Stimulated activated CD8-positive, alpha-beta memory T cell treated with anti-CD3 and anti-CD28 coated beads, Interleukin-4, amount 100 ng/mL, for 48 hours (primary cell): ENCODE data around the gene LRRC46.

Source experiments
- DNase-seq: peaks from one replicate; pipeline ENCODE4 v3.0.0-alpha.2; 2020

LRRC46 gene, protein sequence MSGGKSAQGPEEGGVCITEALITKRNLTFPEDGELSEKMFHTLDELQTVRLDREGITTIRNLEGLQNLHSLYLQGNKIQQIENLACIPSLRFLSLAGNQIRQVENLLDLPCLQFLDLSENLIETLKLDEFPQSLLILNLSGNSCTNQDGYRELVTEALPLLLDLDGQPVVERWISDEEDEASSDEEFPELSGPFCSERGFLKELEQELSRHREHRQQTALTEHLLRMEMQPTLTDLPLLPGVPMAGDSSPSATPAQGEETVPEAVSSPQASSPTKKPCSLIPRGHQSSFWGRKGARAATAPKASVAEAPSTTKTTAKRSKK

DNA sequence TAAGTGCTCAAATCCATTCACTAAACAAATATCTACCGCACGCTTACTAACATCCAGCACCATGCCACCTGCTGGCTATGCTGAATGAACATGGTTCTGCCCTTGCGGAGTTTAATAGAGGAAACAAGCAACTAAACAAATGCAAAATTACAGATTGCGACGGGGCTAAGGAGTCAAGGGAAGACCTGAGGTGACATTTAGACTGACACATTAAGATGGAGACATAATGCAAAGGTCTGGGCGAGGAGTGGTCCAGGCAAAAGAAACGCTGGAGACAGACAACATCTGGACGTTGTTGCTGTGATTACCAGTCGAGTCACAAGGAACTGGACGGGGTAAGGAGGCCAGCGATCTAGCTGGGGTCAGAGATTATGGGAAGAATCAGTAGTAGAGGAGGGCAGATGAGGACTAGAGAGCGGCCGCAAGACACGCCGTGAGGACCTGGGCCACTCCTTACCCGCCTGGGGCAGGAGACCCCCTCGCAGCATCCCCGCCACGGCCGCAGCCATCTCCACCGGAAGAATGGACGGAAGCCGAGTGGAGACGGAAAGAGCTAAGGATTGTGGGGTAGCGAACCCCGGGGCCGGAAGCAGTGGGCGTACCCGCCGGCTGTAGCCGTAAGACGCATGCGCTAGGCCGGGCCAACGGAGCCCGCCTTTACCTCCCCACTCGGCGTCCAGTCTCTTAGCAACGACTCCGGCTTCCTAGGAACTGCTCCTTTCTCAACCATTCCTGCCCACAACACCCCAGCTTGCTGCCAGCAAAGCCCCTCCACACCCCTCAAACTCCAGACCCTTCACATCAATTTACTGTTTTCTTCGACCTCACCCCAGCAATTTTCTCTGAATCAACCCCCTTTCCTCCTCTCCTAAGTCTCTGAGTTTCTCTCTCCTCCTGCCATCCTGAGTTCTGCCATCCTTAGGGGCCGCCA lies at the start of gene LRRC46, which contains the start of gene MRPL10:
Gene LRRC46 (plus strand): TSS at position 668 of the 931 bp plus-strand sequence. CDS start 320 bp downstream, outside the sequence.
Gene MRPL10 (minus strand): TSS at position 539 of the 931 bp plus-strand sequence. CDS start 30 bp downstream, at position 509.
- peak; percentile 95 for DNase-seq

DNA sequence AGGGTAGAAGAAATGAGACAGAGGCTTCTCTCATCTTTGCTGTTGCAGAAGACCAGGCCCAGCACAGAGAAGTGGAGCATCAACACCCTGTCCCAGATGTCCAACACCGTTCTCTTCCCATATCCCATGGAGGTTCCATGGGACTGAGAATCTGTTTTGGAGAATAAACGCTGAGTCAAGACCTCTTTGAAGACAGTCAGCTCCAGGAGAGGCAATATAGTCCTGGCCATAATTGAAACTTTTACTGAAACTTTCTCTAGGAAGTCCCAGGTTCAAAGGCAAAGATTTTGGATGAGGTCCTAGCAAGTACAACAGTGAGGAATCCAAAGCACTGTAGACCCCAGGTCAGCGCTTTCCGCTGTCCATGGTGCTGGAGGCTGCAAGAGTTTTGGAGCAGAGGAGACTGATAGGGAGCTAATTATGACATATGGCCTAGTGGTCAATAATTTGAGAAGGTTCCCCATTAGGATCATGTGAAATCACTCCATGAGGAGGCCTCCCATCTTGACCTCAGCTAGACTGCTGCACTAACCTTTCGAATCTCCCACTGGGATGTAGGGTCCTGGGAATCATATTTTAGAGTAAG lies 45.8 kb upstream of the LRRC46 start:
- peak; percentile 64 for DNase-seq

DNA sequence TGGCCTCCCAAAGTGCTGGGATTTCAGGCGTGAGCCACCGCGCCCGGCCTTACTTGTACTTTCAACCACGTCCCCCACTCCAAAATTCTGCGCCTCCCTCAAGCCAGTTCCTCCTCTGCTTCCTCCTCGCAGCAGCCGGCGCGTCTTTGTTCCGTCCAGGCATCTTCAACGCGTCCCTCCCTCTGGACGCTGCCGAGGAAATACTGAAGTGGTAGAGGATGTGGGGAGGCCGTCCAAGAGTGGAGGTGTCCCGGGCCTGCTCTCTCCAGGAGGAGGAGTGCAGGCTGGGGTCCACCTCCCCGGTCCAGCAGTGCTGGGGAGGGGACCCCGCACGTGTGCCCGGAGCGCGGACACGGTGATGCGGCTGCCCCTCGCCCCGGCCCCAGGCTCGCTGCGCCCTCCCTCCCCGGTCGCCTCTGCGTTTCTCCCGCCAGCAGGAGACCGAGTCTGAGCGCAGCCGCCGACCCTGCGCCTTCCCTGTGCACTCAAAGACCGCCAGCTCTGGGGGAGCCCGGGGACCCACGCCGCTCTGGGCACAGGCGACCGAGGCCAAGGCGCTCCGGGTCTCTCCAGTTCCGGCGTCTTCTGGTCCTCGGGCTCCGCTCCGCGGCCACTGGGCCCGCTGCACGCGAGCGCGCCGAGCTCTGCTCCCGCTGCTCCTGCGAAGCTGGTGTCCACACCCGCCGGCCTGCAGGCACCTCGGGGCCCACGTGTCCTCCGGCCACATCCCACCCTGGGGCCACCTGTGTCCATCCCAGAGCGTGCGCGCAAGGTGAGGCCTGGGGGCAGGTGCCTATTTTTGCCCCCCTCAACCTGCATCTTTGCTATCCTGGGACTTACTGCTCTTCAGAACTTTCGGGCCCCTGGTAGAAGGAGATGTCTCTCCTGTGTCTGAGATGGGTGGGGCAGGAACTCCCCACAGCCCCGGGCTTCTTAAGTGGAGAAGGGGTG lies 41.6 kb upstream of the LRRC46 start:
- DNase-seq = peak; percentile 77

DNA sequence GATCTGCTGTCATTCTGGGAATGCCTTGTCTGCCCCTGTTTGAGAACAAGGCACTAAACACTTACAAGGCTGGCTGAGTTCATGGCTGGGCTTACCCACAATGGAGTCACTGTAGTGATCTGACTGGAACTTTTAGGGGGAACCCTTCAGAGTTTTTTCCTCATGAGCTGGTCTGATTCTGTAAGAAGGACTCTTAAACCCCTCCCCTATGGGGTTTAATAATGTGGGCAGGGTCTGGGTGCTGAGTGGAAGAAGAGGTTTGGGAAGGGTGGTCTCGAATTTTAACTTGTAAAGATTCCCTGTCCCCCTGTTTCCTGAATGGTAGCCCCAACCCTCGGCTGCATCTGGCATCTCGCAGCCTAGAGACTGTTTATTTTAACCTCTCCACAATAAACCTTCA lies 40.4 kb upstream of the LRRC46 start:
- DNase-seq = peak; percentile 22

DNA sequence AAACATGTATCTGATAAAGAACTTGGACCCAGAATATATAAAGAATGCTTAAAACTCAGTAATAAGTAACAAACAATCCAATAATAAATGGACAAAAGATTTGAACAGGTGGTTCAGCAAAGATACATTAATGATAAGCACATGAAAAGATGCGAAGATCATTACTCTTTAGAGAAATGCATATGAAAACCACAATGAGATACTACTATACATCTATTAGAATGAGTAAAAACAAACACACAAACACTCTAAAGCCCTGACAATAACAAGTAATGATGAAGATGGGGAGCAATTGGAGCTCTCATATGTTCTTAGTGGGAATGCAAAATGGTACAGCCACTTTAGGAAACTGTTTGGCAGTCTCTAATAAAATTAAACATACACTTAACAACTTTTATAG lies 39.0 kb upstream of the LRRC46 start:
- DNase-seq = no peak

DNA sequence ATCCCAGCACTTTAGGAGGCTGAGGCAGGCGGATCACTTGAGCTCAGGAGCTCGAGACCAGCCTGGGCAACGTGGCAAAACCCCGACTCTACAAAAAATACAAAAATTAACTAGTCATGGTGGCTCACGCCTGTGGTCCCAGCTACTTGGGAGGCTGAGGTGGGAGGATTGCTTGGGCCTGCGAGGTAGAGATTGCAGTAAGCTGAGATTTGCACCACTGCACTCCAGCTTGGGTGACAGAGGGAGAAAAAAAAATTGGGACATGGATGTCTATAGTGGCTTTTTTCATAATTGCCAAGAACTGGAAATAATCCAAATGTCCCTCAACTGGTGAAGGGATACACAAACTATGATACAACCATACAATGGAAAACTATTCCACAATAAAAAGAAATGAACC lies 38.5 kb upstream of the LRRC46 start:
- DNase-seq = peak; percentile 16

DNA sequence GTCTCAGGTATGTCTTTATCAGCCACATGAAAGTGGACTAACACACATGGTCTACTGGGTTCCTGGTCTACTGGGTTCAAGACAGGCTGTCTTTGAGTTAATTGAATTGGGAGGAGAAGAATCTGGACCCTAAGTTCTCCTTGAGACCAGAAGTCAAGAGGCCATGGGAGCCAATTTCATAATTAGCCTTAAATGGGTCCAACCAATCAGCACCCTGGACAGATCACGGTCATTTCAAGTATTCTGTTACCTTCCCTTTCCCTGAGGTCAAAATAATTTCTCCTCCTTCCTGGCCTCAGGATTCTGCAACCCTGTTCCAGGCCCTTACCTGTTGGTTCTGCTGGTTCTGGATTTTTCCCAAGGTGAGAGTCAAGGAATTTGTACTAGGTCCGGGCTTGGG lies 33.7 kb upstream of the LRRC46 start:
- DNase-seq = no peak

DNA sequence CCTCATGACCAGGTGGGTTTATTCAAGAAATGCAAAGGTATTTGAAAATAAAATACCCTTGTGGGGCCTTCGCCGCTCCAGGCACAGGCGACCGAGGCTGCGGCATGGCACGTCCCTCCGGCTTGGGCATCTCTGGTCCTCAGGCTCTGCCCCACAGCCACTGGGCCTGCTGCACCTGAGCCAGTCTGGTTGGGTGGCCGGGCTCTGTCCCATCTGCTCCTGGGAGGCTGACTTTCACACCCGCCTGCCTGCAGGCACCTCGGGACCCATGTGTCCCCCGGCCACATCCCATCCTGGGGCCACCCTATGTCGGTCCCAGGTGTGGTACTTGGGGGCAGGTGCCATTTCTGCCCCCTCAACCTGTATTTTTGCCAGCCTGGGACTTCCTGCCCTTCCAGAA lies 30.8 kb upstream of the LRRC46 start:
- no peak for DNase-seq

DNA sequence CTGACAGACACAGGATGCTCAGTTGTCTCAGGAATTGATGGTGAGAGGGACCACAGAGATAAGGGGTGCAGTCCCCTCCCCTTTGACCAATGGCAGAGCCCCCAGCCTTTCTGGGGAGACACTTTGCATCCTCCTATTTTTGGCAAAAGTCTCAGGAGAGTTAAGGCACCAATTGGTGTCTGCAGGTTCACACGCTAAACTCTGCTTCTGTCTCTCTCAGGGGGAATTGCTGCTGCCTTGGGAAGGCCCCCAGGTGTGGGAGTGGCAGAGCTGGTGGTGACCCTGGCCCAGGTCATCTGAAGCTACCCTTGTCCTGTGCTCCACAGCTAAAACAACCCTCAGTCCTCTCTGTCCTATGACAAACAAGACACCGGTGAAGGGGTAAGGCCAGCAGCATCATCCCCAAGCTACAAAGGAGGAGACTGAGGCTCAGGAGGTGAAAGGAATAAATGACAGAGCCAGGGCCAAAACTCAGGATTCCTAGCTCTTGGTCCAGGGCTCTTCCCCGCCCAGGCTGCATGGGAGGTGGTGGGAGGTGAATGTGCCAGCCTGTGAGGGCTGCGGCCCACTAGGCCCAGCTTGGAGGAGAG lies 30.2 kb upstream of the LRRC46 start:
- DNase-seq = no peak

DNA sequence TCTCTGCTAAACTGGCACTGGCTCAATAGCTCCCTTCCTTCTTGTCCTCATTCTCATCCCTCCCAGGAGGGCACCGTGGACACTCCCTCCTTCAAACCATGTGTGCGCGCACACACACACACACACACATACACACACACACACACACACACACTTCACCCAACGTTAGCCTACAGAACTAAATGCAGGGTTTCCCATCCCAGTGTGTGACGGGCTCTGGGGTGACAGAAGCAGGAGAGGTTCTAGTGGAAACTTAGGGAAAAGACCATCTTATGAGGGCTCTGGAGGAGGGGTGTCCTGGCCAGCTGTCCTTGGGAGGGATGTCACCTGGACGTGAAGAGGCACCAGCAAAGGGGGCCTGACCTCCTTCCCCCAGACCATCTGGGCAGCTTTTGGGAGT lies 29.6 kb upstream of the LRRC46 start:
- no peak for DNase-seq

DNA sequence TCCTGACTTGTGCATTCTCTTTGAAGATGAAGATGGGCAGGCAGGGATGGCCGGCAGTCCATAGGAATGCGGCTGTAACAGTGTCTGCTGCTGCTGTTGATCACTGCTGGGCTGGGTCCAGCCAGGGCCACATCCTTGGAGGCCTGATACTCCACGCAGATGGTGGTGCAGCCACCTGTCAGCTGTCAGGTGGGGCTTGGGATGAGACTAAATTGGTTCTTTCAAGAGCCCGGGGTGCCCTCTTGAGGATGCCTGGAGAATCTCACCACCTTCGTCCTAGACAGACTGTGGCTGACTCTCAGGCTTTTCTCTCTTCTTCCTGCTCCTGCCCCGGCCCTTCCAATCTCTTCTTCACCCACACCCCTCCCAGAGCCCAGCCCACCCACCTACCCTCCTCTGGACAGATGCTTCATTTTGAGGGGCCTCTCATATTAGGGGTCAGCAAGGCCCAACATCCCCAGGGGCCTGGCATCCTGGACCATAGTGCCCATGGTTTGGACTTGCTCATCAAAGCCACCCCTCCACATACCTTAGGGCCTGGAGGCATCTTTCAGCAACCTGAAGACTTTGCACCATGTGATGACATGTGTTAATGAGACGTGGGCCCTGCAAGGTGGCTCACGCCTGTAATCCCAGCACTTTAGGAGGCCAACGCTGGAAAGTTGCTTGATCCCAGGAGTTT lies 29.0 kb upstream of the LRRC46 start:
- peak; percentile 73 for DNase-seq

DNA sequence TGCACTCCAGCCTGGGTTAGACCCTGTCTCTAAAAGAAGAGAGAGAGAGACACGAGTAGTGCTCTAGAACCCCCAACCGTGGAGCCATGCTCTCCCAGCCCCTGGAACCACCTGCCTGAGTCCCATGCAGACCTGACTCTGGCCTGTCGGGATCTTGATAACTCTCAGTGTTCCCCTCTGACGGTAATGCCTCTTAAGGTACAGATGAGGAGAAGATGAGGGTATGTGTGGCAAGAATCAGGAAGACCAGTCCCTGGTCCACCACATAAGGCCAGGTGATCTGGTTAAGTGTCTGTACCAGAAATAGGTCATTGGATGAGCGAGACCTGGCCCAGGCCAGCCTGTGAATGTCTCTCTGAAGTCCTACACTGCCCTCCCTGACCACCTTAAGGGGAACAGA lies 28.3 kb upstream of the LRRC46 start:
- DNase-seq = no peak

DNA sequence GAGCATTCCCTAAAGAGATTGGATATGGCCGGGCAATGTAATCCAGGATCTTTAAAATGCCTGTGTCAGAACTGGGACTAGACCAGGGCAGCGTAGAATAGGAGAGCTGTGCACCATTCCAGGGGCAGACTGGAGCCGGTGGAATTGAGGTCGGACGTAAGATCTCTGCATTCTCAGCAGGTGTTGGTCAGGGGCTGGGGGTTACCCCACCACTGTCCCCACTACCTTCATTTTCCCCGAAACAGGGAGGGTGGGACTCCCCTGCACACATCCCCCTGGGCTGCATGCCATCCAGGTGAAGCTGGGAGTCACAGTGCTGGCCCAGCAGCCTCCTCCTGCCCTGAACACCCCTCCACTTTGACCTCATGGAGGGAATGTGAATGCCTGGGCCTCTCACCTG lies 27.7 kb upstream of the LRRC46 start:
- no peak for DNase-seq

DNA sequence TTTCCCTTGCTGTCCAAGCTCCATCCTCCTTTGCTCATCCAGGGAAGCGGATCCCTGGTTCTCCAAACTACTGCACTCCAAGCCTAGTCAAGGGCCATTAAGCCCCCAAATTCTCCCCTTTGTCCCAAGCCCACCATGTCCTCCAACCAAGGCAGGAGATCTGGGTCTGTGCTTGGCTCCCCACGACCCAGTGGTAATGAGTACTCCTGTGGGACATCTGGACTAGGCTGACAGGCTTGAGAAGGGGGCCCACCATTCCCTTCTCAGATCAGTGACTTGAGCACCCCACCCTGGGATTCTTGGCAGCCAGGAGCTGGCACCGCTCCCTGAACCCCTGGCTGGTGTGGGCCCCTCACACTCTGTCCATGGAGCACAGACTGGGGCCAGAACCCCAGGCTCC lies 27.0 kb upstream of the LRRC46 start:
- DNase-seq = no peak

DNA sequence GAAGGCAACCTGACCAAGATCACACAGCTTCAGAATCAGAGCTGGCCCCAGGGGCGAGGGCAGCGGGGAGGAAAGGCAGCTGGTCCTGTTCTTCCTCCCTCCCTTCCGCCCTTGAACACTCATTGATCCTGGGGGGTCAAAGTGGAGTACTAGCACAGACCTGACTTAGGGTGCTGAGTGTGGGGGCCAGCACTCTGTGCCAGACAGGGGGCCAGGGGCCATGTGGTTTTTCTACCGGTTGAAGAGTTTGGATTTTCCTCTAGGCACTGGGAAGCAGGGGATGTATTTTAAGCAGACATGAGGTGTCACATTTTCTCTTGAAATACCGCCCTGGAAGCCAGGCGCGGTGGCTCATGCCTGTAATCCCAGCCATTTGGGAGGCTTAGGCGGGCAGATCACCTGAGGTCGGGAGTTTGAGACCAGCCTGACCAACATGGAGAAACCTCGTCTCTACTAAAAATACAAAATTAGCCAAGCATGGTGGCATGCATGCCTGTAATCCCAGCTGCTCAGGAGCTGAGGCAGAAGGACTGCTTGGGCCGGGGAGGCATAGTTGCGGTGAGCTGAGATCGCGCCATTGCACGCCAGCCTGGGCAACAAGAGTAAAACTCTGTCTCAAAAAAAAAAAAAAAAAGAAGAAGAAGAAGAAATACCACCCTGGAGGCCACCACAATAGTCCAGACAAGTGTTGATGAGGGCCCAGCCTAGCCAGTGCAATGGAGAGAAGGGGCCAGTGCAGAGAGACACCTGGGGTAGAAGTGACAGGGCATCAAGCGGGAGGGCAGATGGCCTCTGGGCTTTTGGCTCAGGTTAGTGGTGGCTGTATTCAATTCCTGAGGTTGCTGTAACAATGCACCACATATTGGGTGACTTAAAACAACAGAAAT lies 25.2 kb upstream of the LRRC46 start:
- DNase-seq = no peak

DNA sequence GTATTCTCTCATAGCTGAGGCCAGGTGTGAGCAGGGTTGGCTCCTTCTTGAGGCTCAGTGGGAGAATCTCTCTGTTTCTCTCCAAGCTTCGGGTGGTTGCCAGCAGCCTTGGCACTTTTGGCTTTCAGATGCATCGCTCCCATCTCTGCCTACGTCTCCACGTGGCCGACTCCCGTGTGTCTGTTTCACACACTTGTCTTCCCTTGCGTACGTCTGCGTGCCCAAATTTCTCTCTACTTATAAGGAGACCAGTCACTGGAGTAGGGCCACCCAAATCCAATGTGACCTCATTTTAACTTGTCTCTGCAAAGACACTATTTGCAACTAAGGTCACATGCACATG lies 24.6 kb upstream of the LRRC46 start:
- no peak for DNase-seq

DNA sequence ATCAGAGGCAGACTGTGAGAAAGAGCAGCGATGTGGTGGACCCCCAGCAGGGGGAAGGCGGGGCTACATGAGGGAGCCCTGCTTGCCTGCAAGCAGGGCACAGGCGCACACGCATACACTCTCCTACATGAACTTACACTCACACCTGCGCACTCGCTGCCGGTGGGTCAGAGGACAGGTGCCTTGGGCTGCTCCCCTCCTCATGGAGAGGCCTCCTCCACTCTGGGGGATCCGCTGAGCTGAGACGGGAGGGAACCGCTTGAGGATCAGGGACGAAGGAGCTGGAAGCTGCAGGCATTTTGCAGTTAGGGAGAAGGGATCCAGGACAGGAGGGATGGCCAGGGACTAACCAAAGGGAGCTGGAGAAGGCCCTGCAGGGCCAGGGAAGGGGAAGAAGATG lies 24.0 kb upstream of the LRRC46 start:
- DNase-seq = no peak

DNA sequence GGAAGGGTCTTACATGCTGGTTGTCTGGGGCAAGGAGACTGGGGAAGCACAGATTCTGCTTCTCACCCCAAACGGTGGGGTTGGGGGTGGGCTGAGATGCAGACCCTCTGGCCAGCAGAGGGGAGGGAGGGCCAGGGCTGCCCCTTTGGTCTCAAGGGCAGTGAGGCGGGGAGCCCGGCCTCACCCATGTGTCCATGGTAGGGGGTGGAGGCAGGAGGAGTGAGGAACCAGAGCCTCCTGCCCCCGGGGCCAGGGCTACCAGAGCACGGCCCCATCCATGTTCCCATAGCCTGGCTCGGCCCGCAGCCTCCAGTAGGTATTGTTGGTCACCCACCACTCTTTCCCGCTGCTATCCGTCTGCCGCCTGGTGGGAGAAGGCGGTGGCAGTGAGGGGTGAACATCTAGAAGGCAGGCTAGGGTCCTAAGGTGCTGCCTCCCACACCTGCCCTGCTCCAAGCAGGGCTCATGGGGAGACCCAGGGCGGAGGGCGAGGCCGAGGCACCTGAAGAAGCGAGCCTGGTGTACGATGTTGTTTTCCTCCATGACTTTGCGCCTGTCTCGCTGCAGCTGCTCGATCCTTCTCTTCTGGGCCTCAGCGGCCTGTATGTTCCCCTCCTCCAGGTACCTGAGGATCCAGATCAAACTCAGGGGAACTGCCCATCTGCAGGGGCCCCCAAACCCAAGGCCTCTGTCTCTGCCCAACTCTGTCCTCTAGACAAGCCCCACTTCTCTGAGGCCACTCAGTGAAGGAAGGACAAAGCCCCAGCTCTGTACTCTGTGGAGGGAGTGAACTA lies 23.2 kb upstream of the LRRC46 start:
- no peak for DNase-seq

DNA sequence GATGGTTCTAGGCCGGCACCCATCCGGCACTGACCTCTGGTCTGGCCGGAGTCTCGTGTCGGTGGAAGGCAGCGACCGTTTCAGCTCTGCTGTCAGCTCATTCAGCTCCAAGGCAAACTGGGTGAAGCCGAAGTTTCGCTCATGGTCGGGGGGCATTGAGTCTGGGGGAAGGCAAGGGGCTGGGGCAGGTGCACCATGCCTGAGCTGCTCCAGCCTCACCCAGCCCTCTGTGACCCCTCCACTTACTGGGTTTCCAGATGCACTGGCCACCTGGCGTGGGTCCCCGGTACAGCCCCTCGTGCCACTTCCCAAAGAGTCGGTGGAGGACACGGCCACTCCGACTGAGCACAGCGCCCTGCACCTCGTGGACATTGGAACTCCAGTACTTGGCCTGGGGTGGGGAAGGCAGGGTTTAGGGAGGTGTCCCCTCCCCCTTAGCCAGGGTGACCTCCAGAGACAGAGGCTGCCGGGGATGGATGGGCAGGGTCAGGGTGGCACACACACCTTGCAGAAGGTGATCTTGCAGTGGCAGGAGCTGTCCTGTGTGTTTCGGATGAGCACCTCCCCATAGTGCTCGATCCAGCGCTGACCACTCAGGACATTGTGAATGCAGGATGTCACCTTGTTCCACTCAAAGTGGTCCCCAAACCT lies 22.5 kb upstream of the LRRC46 start:
- no peak for DNase-seq
